HepG2 (cell line): Measurements from ENCODE around the gene SNRPD3. TPM values are rescaled to one million over a fixed set of nuclear protein-coding genes. Genes with fewer than 3 reads are reported as not detected.

Experiments
- ADNP ChIP-seq: sonication (generic); formaldehyde crosslinking; IDR thresholded peaks from 2 replicates; pipeline ENCODE4 v1.4.0; 2020; ENCODE audit warnings: missing genetic modification reagents
- ATF7 ChIP-seq, 2 experiments: fragments of 450-650 bp in 1 of 2; sonication (generic) in 1 of 2; formaldehyde crosslinking in 1 of 2; IDR thresholded peaks; 2 replicates each; pipeline versions ENCODE4 v1.4.0 to v1.6.1; 2016 to 2020; ENCODE audit warnings: antibody characterized with exemption in 1 of 2, mild to moderate bottlenecking in 1 of 2, missing genetic modification reagents in 1 of 2
- CSRNP2 ChIP-seq: sonication (generic); formaldehyde crosslinking; conservative IDR thresholded peaks from 2 replicates; pipeline ENCODE4 v1.8.0; 2022; ENCODE audit warnings: low read depth, missing genetic modification reagents
- DNMT1 ChIP-seq: sonication (generic); formaldehyde crosslinking; IDR thresholded peaks from 2 replicates; pipeline ENCODE4 v1.5.1; 2020; ENCODE audit warnings: mild to moderate bottlenecking, missing genetic modification reagents
- IKZF1 ChIP-seq: fragments of 450-650 bp; IDR thresholded peaks from 2 replicates; pipeline ENCODE4 v1.7.1; 2016
- KDM5A ChIP-seq: fragments of 200-600 bp; sonication (generic); IDR thresholded peaks from 2 replicates; pipeline ENCODE4 v1.7.0; 2018; ENCODE audit warnings: antibody characterized with exemption, mild to moderate bottlenecking, low read length, borderline replicate concordance
- PHF8 ChIP-seq: sonication (generic); formaldehyde crosslinking; IDR thresholded peaks from 2 replicates; pipeline ENCODE4 v1.5.0; 2020; ENCODE audit warnings: missing genetic modification reagents
- PRPF4 ChIP-seq: fragments of 200-400 bp; formaldehyde crosslinking; IDR thresholded peaks from 2 replicates; pipeline ENCODE4 v1.6.1; 2016; ENCODE audit warnings: low read length, low read depth; ENCODE audit not compliant: poor library complexity, severe bottlenecking
- RBAK ChIP-seq: sonication (generic); formaldehyde crosslinking; IDR thresholded peaks from 2 replicates; pipeline ENCODE4 v1.5.1; 2020; ENCODE audit warnings: mild to moderate bottlenecking, missing genetic modification reagents
- SIN3B ChIP-seq: fragments of 150-350 bp; IDR thresholded peaks from 2 replicates; pipeline ENCODE4 v1.6.1; 2014; ENCODE audit warnings: low read length
- SPEN ChIP-seq: sonication (generic); formaldehyde crosslinking; IDR thresholded peaks from 2 replicates; pipeline ENCODE4 v1.5.1; 2020; ENCODE audit warnings: low read depth, mild to moderate bottlenecking, missing genetic modification reagents
- SRF ChIP-seq: IDR thresholded peaks from 2 replicates; pipeline ENCODE4 v1.6.1; 2011; ENCODE audit warnings: mild to moderate bottlenecking, low read depth, low read length, moderate library complexity
- TBL1XR1 ChIP-seq: fragments of 150-350 bp; IDR thresholded peaks from 2 replicates; pipeline ENCODE4 v1.6.1; 2014; ENCODE audit warnings: borderline replicate concordance, low read length; ENCODE audit not compliant: partially characterized antibody
- TOE1 ChIP-seq: sonication (generic); formaldehyde crosslinking; IDR thresholded peaks from 2 replicates; pipeline ENCODE4 v1.4.0; 2020; ENCODE audit warnings: mild to moderate bottlenecking, missing genetic modification reagents
- ZBTB1 ChIP-seq: sonication (generic); formaldehyde crosslinking; IDR thresholded peaks from 2 replicates; pipeline ENCODE4 v1.4.0; 2020; ENCODE audit warnings: missing genetic modification reagents, borderline replicate concordance
- ZNF138 ChIP-seq: sonication (generic); formaldehyde crosslinking; IDR thresholded peaks from 2 replicates; pipeline ENCODE4 v1.5.0; 2020; ENCODE audit warnings: mild to moderate bottlenecking, low read depth, missing genetic modification reagents
- ZNF713 ChIP-seq: sonication (generic); formaldehyde crosslinking; IDR thresholded peaks from 2 replicates; pipeline ENCODE4 v1.4.0; 2020; ENCODE audit warnings: mild to moderate bottlenecking, missing genetic modification reagents
- ZSCAN12 ChIP-seq: sonication (generic); formaldehyde crosslinking; IDR thresholded peaks from 2 replicates; pipeline ENCODE4 v1.9.0; 2021; ENCODE audit warnings: mild to moderate bottlenecking, missing genetic modification reagents
- polyA plus RNA-seq, 8 experiments: library from polyadenylated mRNA; depleted of rRNA in 3 of 8; stranded (reverse) in 7 of 8; unstranded in 1 of 8; fragments of >200 nt; fragmentation: Illumina TruSeq in 4 of 8; extraction: Trizol in 4 of 8; gene quantifications; 2 replicates each; pipeline versions ENCODE4 v1.2.1 to v1.2.3, GENCODE V29; 2011 to 2016; ENCODE audit warnings: low read depth in 4 of 8, missing spikeins in 1 of 8, mixed read lengths in 1 of 8; ENCODE audit not compliant: insufficient read depth in 1 of 8
- total RNA-seq, 5 experiments: library from RNA; depleted of rRNA; stranded (reverse); fragments of >200 nt; fragmentation: Illumina TruSeq; extraction: Trizol; gene quantifications; 2 replicates each; pipeline ENCODE4 v1.2.3, GENCODE V29; 2016; ENCODE audit warnings: low read depth in 1 of 5
- TF ChIP-seq, protein P1 (sequence below): IDR thresholded peaks from 2 replicates; pipeline ENCODE4 v1.6.1; 2016; ENCODE audit warnings: low read depth, borderline replicate concordance
- TF ChIP-seq, protein P2 (sequence below): sonication (generic); formaldehyde crosslinking; IDR thresholded peaks from 2 replicates; pipeline ENCODE4 v1.4.0; 2020; ENCODE audit warnings: missing genetic modification reagents
- TF ChIP-seq, protein P3 (sequence below): sonication (generic); formaldehyde crosslinking; IDR thresholded peaks from 2 replicates; pipeline ENCODE4 v1.5.0; 2020; ENCODE audit warnings: mild to moderate bottlenecking, missing genetic modification reagents
- TF ChIP-seq, protein P4 (sequence below): IDR thresholded peaks from 2 replicates; pipeline ENCODE4 v1.6.1; 2016; ENCODE audit warnings: mild to moderate bottlenecking, missing biosample characterization, missing genetic modification reagents

SNRPD3 gene
- total and polyA plus RNA-seq, 2 of the 13 experiments (the other 11 are each of a cell fraction or from before 2014, with no cell fraction given) = 110 to 209 TPM

GRCh38 chr22:24601217-24602104, 45.7 kb downstream of the SNRPD3 start (continued):
- no peak for TF ChIP-seq ATF7 (IDR thresholded peaks at IDR 0.05)
- no peak for TF ChIP-seq ATF7 (CRISPR knock-in tag; IDR thresholded peaks at IDR 0.05)
- no peak for TF ChIP-seq ZSCAN12 (CRISPR knock-in tag)
- TF ChIP-seq, protein P1, sequence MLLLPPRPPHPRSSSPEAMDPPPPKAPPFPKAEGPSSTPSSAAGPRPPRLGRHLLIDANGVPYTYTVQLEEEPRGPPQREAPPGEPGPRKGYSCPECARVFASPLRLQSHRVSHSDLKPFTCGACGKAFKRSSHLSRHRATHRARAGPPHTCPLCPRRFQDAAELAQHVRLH (CRISPR knock-in tag) = peak; percentile 48; the same call in 1 of the 2 replicates
- no peak for TF ChIP-seq SRF
- no peak for TF ChIP-seq KDM5A
- TF ChIP-seq ADNP (CRISPR knock-in tag) = no peak
- TF ChIP-seq IKZF1 = no peak
- TF ChIP-seq SPEN (CRISPR knock-in tag) = peak; percentile 47; the same call in 1 of the 2 replicates
- TF ChIP-seq, protein P2, sequence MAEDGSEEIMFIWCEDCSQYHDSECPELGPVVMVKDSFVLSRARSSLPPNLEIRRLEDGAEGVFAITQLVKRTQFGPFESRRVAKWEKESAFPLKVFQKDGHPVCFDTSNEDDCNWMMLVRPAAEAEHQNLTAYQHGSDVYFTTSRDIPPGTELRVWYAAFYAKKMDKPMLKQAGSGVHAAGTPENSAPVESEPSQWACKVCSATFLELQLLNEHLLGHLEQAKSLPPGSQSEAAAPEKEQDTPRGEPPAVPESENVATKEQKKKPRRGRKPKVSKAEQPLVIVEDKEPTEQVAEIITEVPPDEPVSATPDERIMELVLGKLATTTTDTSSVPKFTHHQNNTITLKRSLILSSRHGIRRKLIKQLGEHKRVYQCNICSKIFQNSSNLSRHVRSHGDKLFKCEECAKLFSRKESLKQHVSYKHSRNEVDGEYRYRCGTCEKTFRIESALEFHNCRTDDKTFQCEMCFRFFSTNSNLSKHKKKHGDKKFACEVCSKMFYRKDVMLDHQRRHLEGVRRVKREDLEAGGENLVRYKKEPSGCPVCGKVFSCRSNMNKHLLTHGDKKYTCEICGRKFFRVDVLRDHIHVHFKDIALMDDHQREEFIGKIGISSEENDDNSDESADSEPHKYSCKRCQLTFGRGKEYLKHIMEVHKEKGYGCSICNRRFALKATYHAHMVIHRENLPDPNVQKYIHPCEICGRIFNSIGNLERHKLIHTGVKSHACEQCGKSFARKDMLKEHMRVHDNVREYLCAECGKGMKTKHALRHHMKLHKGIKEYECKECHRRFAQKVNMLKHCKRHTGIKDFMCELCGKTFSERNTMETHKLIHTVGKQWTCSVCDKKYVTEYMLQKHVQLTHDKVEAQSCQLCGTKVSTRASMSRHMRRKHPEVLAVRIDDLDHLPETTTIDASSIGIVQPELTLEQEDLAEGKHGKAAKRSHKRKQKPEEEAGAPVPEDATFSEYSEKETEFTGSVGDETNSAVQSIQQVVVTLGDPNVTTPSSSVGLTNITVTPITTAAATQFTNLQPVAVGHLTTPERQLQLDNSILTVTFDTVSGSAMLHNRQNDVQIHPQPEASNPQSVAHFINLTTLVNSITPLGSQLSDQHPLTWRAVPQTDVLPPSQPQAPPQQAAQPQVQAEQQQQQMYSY (CRISPR knock-in tag) = no peak
- TF ChIP-seq DNMT1 (CRISPR knock-in tag) = no peak
- TF ChIP-seq TOE1 (CRISPR knock-in tag) = no peak
- TF ChIP-seq, protein P3, sequence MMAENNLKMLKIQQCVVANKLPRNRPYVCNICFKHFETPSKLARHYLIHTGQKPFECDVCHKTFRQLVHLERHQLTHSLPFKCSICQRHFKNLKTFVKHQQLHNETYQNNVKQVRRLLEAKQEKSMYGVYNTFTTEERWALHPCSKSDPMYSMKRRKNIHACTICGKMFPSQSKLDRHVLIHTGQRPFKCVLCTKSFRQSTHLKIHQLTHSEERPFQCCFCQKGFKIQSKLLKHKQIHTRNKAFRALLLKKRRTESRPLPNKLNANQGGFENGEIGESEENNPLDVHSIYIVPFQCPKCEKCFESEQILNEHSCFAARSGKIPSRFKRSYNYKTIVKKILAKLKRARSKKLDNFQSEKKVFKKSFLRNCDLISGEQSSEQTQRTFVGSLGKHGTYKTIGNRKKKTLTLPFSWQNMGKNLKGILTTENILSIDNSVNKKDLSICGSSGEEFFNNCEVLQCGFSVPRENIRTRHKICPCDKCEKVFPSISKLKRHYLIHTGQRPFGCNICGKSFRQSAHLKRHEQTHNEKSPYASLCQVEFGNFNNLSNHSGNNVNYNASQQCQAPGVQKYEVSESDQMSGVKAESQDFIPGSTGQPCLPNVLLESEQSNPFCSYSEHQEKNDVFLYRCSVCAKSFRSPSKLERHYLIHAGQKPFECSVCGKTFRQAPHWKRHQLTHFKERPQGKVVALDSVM (CRISPR knock-in tag) = no peak
- TF ChIP-seq ZBTB1 (CRISPR knock-in tag) = no peak
- TF ChIP-seq RBAK (CRISPR knock-in tag) = no peak
- TF ChIP-seq CSRNP2 = no peak
- TF ChIP-seq TBL1XR1 = no peak
- no peak for TF ChIP-seq ZNF713 (CRISPR knock-in tag)
- TF ChIP-seq, protein P4, sequence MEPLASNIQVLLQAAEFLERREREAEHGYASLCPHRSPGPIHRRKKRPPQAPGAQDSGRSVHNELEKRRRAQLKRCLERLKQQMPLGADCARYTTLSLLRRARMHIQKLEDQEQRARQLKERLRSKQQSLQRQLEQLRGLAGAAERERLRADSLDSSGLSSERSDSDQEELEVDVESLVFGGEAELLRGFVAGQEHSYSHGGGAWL = no peak
- TF ChIP-seq PRPF4 = no peak
- no peak for TF ChIP-seq PHF8 (CRISPR knock-in tag)
- TF ChIP-seq ZNF138 = no peak
- TF ChIP-seq SIN3B = no peak
